ENCODE data around the gene SULF2.

SULF2 gene

DNA sequence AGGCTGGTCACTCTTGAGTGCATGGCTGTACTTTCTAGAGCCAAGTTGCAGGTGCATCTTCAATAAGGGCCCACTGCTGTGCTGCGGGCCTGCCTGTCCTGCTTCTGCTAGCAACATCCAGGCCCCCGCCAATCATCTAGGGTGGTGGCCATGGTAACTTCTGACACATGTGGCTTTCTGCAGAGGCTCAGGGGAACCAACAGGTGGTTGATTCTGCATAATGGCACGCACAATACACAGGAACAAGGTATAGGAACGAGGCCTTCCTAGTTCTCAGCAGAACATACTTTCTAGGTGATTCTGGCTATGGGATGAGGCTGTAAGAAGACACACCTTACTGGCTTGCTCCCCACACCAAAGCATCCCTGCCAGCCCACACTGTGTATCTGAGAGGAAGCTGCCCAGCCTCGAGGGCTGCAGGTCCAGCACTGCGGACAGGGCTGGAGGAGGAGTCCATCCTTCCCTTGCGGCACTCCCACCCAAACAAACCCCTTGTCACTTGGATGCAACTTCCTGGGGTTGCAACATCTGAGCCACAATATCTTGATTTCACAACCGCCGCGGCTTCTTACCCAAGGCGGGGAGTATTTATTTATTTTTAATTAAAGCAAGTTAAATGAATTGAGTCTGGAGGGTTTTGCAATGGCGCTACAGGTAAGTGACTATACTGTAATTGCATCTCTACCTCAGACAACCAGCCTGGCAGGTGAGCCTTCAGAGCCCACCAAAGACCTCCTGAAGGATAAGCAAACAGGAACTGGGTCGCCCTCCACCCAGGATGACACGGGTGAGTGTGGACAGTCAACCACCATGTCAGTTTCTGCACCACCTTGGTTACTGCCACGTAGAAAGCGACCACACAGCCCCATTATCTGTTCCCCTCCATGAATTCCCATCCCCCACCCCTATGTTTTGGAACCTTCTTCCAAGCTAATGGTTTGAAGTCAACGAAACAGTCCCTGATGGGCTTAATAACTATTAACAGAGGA lies 49.6 kb downstream of the SULF2 start:
- no peak for DNase-seq (ENCODE audit: low read depth)

DNA sequence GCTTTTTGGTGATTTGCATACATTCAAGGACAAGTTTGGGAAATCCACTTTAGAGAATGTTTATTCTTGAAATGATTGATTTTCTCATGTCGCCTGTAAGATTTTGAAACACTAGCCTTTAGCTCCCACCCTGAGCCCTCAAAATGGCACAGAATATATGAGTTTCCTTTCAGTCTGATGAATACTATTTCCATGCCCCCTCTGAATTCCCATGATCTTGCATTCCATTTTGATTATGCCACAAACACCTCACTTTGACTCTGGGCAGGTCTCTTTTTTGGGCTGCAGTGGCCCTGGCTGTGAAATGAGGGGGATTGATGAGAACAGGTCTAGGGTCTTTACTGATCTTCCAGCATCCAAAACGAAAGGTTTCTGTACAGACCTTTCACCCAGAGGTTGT lies 50.4 kb downstream of the SULF2 start:
- no peak for DNase-seq (ENCODE audit: low read depth)

DNA sequence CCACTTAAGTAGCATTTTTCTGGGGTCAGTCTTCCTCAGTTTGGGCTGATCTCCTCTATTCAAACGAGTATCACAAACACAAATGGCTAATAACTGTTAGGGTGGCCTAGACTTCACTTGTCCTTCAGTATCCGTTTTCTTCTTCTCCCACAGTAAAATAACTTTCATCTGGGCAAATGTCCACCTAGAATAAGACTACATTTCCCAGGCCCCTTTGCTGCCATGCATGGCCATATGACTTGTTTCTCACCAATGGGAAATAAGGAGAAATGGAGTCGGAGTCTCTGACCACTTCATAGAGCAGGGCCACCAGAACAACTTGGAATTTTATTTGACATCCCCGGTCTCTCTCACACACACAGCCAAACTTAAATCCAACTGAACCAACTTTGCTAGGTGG lies 51.4 kb downstream of the SULF2 start:
- no peak for DNase-seq (ENCODE audit: low read depth)

GRCh38 chr20:47730744-47731143 lies 54.5 kb downstream of the SULF2 start:
- DNase-seq (ENCODE audit: low read depth) = no peak

- DNase-seq (ENCODE audit: low read depth) = no peak
Observed at GRCh38 chr20:47729472-47729871, 55.8 kb downstream of the SULF2 start.

- DNase-seq (ENCODE audit: low read depth) = no peak
Observed at GRCh38 chr20:47727909-47728361, 57.3 kb downstream of the SULF2 start.

DNA sequence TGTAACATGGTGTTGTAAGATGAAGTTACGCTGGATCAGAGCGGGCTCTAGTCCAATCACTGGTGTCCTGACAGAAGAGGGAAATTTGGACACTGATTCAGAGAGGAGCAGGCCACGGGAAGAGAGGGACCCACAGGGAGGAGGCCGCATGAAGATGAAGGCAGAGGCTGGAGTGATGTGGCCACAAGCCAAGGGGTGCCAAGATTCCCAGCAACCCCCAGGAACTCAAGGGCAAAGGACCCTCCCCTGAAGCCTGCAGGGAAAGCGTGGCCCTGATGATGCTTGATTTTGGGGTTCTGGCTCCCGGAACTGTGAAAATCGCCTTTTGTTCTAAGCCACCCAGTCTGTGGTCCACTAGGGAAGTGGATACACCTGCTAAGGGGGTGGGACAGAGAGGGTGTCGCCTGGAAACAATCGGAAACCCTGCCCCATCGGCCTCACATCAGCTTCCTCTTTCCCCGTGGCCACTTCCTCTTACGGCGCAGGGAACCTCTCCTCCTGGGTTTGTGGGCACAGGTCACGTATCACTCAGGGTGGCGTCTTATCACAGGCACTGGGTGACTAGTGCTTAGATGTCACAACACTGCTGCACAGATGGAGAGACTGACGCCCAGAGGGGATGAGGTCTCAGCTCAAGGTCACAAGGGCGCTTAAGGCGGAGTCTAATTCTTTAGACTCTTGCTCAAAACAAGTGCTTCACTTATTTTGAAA lies 58.0 kb downstream of the SULF2 start:
- peak; percentile 45 for DNase-seq (ENCODE audit: low read depth)

DNA sequence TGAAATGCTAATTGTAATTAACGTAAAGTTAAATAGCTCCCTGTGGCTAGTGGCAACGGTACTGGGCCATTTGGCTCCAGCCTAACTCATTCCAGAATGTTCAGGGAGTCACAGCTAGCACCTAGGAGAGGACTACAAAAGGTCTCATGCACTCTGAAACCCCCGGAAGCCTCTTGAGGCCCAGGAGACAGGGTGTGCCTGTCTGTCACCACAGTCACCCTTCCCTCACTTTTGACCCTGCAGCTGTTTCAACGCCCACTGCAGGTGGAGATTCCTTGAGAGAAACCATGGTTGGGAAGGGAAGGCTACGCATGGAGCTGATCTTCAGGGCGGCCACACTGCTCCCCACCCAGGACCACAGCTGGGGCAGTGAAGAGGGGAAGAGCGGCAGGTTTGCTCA lies 58.6 kb downstream of the SULF2 start:
- DNase-seq (ENCODE audit: low read depth) = no peak

DNA sequence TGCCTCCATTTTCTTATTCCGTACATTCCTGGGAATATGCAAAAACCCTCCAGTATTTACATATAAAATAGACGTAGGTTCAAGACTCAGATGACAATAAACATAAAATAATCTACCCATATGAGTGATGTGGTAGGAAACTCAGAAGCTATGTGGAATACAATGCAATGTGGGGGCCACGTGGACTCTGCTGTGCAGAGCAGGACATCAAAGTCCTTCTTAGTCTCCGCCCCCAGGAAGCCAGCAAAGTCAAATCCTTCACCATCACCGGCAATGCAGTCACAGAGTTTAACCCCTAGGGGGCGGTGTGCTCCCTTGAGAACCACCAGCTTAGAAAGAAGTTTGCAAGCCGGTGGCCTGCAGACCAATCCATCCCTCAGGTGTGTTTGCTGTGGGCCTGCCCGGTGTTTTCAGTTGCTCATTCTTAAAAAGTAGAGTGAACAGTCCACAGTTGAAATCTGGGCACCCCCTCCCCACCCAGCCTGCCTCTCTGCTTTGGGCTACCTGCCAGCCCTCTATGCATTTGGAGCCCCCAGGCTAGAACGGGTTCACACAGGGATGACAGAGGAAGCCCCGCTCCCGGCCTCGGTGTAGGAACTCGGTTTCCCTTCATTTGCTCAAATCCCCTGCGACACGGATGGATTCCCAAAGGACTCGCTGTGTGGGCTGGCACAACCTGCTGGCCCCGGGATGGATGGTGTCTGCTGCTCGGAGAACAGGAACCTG lies 59.9 kb downstream of the SULF2 start:
- peak; percentile 57 for DNase-seq (ENCODE audit: low read depth)

- DNase-seq (ENCODE audit: low read depth) = no peak
Observed at GRCh38 chr20:47724910-47725247, 60.4 kb downstream of the SULF2 start.

DNA sequence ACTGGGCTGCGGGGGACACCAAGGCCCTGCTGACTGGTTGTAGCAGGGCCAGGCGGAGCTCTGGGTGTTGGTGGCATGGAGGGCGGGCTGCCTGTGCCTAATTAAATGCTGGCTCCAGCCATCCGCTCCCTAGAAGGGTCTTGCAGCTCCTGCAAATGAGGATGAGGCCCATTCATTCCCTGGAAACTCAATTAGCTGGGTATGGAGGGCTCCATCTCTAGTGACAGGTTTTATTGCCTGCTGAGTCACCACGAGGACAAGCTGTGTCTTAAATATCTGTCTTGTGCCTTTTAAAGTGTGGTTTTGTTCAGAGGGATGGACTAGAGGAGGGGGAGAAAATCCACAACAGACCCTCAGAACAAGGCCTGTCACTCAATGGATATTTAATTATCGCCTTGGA lies 60.9 kb downstream of the SULF2 start:
- DNase-seq (ENCODE audit: low read depth) = no peak

DNA sequence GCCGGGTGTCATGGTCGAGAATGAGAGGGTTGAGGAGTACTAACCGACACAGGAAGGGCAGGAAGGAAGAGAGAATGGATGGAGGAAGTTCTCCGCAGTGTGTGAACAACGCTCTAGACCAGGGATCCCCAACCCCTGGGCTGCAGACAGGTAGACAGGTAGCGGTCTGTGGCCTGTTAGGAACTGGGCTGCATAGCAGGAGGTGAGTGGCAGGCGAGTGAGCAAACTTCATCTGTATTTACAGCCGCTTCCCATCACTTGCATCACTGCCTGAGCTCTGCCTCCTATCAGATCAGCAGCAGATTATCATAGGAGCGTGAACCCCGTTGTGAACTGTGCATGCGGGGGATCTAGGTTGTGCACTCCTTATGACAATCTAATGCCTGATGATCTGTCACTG lies 62.0 kb downstream of the SULF2 start:
- no peak for DNase-seq (ENCODE audit: low read depth)

GRCh38 chr20:47720636-47721427 lies 64.4 kb downstream of the SULF2 start:
- no peak for DNase-seq (ENCODE audit: low read depth)

DNA sequence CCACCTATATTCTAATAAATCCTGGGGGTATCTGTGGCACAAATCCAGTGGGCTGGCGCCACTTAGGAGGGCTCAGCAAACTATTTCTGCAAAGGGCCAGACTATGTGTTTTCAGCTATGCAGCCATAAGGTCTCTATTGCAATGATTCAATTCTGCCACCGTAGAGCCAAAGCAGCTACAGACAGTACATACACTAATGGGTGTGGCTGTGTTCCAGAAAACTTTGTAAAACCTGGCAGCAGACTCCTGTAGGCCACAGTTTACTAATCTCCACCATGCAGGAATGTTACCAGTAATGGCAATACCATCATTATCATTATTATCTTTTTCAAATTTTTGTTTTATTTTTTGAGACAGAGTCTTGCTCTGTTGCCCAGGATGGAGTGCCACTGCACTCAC lies 65.7 kb downstream of the SULF2 start:
- DNase-seq (ENCODE audit: low read depth) = no peak

DNA sequence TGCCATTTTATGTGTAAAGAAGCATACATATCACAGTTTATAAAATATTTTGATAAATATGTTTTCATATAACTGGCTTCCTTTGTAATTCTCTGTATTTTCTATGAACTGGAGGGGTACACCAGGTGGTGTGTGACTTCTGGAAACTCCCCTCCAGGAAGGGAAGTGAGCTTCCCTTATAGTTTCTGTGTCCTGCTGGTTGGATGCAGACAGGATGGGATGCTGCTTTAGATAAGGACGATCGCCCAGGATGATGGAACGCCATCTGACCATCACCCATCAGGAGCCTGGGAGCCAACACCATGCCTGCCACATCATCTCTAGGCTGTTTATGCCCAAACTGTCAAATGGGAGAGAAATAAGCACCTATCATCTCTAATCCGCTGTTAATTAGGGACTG lies 66.1 kb downstream of the SULF2 start:
- no peak for DNase-seq (ENCODE audit: low read depth)

GRCh38 chr20:47718398-47718797 lies 66.9 kb downstream of the SULF2 start:
- DNase-seq (ENCODE audit: low read depth) = no peak

- no peak for DNase-seq (ENCODE audit: low read depth)
Observed at GRCh38 chr20:47717421-47717820, 67.9 kb downstream of the SULF2 start.

- DNase-seq (ENCODE audit: low read depth) = no peak
Observed at GRCh38 chr20:47713878-47714450, 71.3 kb downstream of the SULF2 start.

DNA sequence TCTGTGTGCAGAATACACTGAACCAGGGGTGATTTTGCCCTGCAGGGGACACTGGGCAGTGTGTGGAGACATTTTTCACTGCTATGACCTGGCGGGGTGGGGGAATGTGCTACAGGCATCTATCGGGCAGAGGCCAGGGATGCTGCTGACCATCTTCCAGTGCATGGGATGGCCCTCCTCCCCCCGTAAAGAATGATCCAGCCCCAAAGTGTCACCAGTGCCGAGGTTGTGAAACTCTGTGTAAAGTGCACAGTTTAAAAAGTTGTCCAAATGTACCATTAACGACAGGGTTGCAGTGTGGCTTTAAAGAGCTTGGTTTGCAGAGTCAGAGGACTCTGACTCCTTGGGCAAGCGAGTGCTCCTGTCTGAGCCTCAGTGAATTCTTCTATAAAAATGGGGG lies 72.1 kb downstream of the SULF2 start:
- no peak for DNase-seq (ENCODE audit: low read depth)

DNA sequence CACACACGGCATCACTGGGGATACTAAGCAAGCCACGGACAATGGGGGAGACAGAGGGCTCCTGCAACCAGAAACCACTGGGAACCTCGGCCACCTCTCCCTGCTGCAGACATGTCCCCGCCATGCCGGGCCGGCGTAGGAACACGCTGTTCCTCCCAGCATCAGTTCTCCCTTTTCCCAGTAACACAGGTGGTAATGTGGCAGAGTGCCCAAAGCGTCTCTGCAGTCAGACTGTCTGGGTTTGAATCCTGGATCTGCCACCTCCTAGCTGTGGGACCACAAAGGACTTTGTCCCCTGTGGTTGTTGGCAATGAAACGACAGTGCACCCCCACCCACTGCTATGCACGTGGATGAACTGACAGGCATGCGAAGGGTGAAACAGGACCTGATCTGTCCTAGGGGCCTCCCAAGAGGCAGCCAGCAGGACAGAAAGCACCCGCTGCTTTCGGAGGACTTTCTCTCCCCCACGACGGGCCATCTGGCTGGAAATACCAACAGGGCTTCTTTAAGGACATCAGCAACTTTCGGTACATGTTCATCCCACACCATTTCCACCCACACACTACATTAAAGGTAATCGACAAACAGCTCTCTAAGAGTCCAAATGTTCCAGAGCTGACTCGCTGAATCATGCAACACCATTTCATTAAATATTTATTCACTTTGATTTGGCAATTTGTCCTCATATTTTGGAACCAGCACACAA lies 74.1 kb downstream of the SULF2 start:
- no peak for DNase-seq (ENCODE audit: low read depth)

DNA sequence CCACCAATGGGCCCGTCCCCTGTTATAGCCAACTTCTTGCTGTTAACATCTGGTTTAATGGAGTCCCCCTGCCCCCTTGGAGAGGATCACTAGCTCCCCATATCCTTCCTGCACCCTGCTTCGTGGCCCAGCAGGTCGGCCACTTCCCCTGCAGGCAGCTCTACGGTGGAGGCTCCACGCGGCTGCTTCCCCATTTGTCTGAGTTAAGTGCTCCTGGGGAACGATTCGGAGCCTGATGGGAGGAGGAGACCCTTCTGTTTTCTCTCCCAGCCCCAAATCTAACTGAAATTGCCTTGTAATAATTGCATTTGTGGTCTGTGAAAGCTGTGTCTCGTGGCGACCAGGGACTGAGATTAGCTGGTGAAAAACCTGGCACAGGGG lies 74.6 kb downstream of the SULF2 start:
- no peak for DNase-seq (ENCODE audit: low read depth)

Data from activated T-cell treated with anti-CD3 and anti-CD28 coated beads for 1 hour (primary cell).